ENCODE measurements around the gene TIMM44. TPM values are rescaled to one million over a fixed set of nuclear protein-coding genes. Genes with fewer than 3 reads are reported as not detected.
A peak's percentile ranks its signal among the peaks of the same experiment; 100 is the strongest.

Gene TIMM44
- total and polyA plus RNA-seq, 2 donors (not counting 3 experiments of a cell fraction or from before 2014, with no cell fraction given): 61.5 to 64.3 TPM

- Histone ChIP-seq H3K9me3 (replicated peaks; ENCODE audit: control insufficient read depth, insufficient read depth, low read length) (no peaks in the 10 kb centered on the region), H3K9me1 (replicated peaks; ENCODE audit: control insufficient read depth, extremely low read depth, insufficient read depth, low read length) (no peaks in the 10 kb centered on the region), H3K9ac (replicated peaks; ENCODE audit: extremely low read depth, insufficient read depth, low read length) (peak overlapping the region; percentile 51), H2AFZ (ENCODE audit: low read depth, low read length) (peak overlapping the region; percentile 96), H4K20me1 (replicated peaks; ENCODE audit: control insufficient read depth, extremely low read depth, insufficient read depth, low read length) (no peaks in the 10 kb centered on the region), H3K27ac (ENCODE audit: insufficient read depth, low read depth, low read length) (peak overlapping the region; percentile 22), H3K27me3 (ENCODE audit: control insufficient read depth in 2 of 2, insufficient read depth in 2 of 2, low read length in 2 of 2) (no peaks in the 10 kb centered on the region), H3K4me3 (replicated peaks in 1 of 3; ENCODE audit: insufficient read depth in 1 of 3, low read depth in 1 of 3, low read length in 3 of 3) (peak overlapping the region; percentile 31 to 43 (median 42)), H3K36me3 (ENCODE audit: control insufficient read depth in 2 of 2, extremely low read depth in 1 of 2, insufficient read depth in 2 of 2, low read length in 2 of 2) (no peaks in the 10 kb centered on the region), H3K4me2 (ENCODE audit: insufficient read depth, low read length) (peak overlapping the region; percentile 62), H3K79me2 (ENCODE audit: control insufficient read depth, insufficient read depth, low read length) (no peaks in the 10 kb centered on the region), H3K4me1 (ENCODE audit: control insufficient read depth, extremely low read depth, insufficient read depth, low read length) (peaks cover 8% of the 10 kb centered on the region)
- TF ChIP-seq GATA2 (IDR thresholded peaks at IDR 0.05; ENCODE audit: insufficient read depth, insufficient read length, low read depth, low read length): no peak
- no peak for TF ChIP-seq FOS (IDR thresholded peaks at IDR 0.05; ENCODE audit: borderline replicate concordance, insufficient read depth, low read length)
- TF ChIP-seq EZH2 (IDR thresholded peaks at IDR 0.05; ENCODE audit: borderline replicate concordance, low read depth, low read length, severe bottlenecking): no peak
- no peak for TF ChIP-seq MYC (IDR thresholded peaks at IDR 0.05; ENCODE audit: low read depth, low read length)
- TF ChIP-seq JUN (IDR thresholded peaks at IDR 0.05; ENCODE audit: borderline replicate concordance, insufficient read depth, insufficient read length, low read depth): no peak
- TF ChIP-seq CTCF (IDR thresholded peaks at IDR 0.05; ENCODE audit: extremely low read depth in 1 of 2, insufficient read depth in 1 of 2, low read depth in 1 of 2, low read length in 2 of 2): no peak
- TF ChIP-seq POLR2A (IDR thresholded peaks at IDR 0.05; ENCODE audit: low read depth, low read length): no peak
- TF ChIP-seq MAX (IDR thresholded peaks at IDR 0.05; ENCODE audit: insufficient read depth, insufficient read length): no peak
- no peak for TF ChIP-seq POLR2AphosphoS5 (IDR thresholded peaks at IDR 0.05; ENCODE audit: insufficient read depth, low read depth, low read length)
- CTCF ChIA-PET: interaction anchor here (1.0 to 4.7 kb wide), 5 partner anchors 10 to 321 kb away, joined by 3 to 20 read pairs (median 3); partner anchors contain the start of gene TRAPPC5
- DNase-seq (ENCODE audit: low read depth, low spot score) (no peak), FAIRE-seq (no peak)
- POLR2A ChIA-PET: no interaction called here
- dilution Hi-C loops (cut with MboI; ENCODE audit: extremely low pct_ligation_motif_present, low sequenced_read_pairs) (no loop called here), intact Hi-C loops (cut with micrococcal nuclease) (loop anchor here (1.0 kb wide), 1 partner anchor 14 kb away; the partner anchor contains the start of gene MAP2K7)
- BruUV-seq (replicated peaks): TSS peak; percentile 46
Observed at GRCh38 chr19:7888826-7889217, 54.6 kb downstream of the TIMM44 start.
